OCI-LY7 (cell line): ENCODE measurements around the gene OCRL.

Source experiments
- CTCF ChIP-seq: fragments of 200-600 bp; sonication (generic); conservative IDR thresholded peaks from 2 replicates; pipeline ENCODE4 v1.5.1; 2014; ENCODE audit warnings: mild to moderate bottlenecking, antibody characterized with exemption, low read length, moderate library complexity, mixed read lengths
- EZH2phosphoT487 ChIP-seq: fragments of 200-600 bp; sonication (generic); IDR thresholded peaks from 2 replicates; pipeline ENCODE4 v1.6.1; 2018; ENCODE audit warnings: low read depth, borderline replicate concordance, mild to moderate bottlenecking, mixed run types, antibody characterized with exemption, low read length, moderate library complexity, mixed read lengths

GRCh38 chrX:129525162-129525561 lies 14.9 kb upstream of the OCRL start:
- TF ChIP-seq CTCF (no peak), EZH2phosphoT487 (no peak)
